ENCODE measurements around the gene PAK6. TPM values are rescaled to one million over a fixed set of nuclear protein-coding genes. Genes with fewer than 3 reads are reported as not detected.

Gene PAK6
- total and polyA plus RNA-seq, 2 donors, result 0.38 to 1.3 TPM

GRCh38 chr15:40306908-40307307, 68.0 kb downstream of the PAK6 start:
- Histone ChIP-seq H3K27me3 (ENCODE audit: control insufficient read depth in 2 of 2, insufficient read depth in 1 of 2, low read length in 1 of 2) (peaks cover 0 to 7% of the 10 kb centered on the region in 2 donors), H3K4me1 (ENCODE audit: control insufficient read depth in 2 of 2, insufficient read depth in 2 of 2, low read length in 2 of 2) (peaks cover 6 to 49% of the 10 kb centered on the region in 2 donors), H3K4me3 (ENCODE audit: low read length in 2 of 2) (peak overlapping the region; percentile 52 to 72), H3K9me3 (ENCODE audit: control insufficient read depth in 2 of 2, insufficient read depth in 1 of 2, low read length in 1 of 2) (no peaks in the 10 kb centered on the region), H3K36me3 (ENCODE audit: control insufficient read depth in 2 of 2, insufficient read depth in 2 of 2, low read length in 1 of 2) (peaks cover 10 to 12% of the 10 kb centered on the region in 2 donors), H3K27ac (ENCODE audit: low read depth in 1 of 2, low read length in 1 of 2) (peak overlapping the region; percentile 86 to 96)
- peak in 1 of 9 donors; percentile 56 for DNase-seq (ENCODE audit: low read depth in 6 of 9, low spot score in 9 of 9)
- 22% methylated on average over 7 of the region's 7 CpGs for WGBS

- DNase-seq (ENCODE audit: low read depth in 6 of 9, low spot score in 9 of 9), result peak; percentile 42 to 88 (median 67)
- Histone ChIP-seq H3K4me3 (ENCODE audit: low read length in 2 of 2) (peak within 1 kb of the TSS; percentile 52 to 72), H3K36me3 (ENCODE audit: control insufficient read depth in 2 of 2, insufficient read depth in 2 of 2, low read length in 1 of 2) (peaks cover 2 to 5% of the 10 kb centered on the region in 2 donors)
Measured at GRCh38 chr15:40307421-40308211, 68.8 kb downstream of the PAK6 start, which contains the start of gene PLCB2. PLCB2 (minus strand) TSS chr15:40307935; CDS start chr15:40307672, 263 bp downstream.

GRCh38 chr15:40309344-40309862, 70.5 kb downstream of the PAK6 start:
- Histone ChIP-seq H3K36me3 (ENCODE audit: control insufficient read depth in 2 of 2, insufficient read depth in 2 of 2, low read length in 1 of 2) (no peaks in the 10 kb centered on the region), H3K4me3 (ENCODE audit: low read length in 2 of 2) (no peak overlapping the region), H3K27ac (ENCODE audit: low read depth in 1 of 2, low read length in 1 of 2) (no peak overlapping the region), H3K27me3 (ENCODE audit: control insufficient read depth in 2 of 2, insufficient read depth in 1 of 2, low read length in 1 of 2) (peaks cover 0 to 7% of the 10 kb centered on the region in 2 donors), H3K4me1 (ENCODE audit: control insufficient read depth in 2 of 2, insufficient read depth in 2 of 2, low read length in 2 of 2) (peaks cover 13 to 59% of the 10 kb centered on the region in 2 donors), H3K9me3 (ENCODE audit: control insufficient read depth in 2 of 2, insufficient read depth in 1 of 2, low read length in 1 of 2) (no peaks in the 10 kb centered on the region)
- 86% methylated on average over 8 of the region's 8 CpGs for WGBS
- no peak for DNase-seq (ENCODE audit: low read depth in 6 of 9, low spot score in 9 of 9)

More at GRCh38 chr15:40307421-40308211, 68.8 kb downstream of the PAK6 start, which contains the start of gene PLCB2:
- Histone ChIP-seq H3K4me1 (ENCODE audit: control insufficient read depth in 2 of 2, insufficient read depth in 2 of 2, low read length in 2 of 2) (peaks cover 6 to 49% of the 10 kb centered on the region in 2 donors), H3K27ac (ENCODE audit: low read depth in 1 of 2, low read length in 1 of 2) (peak within 1 kb of the TSS; percentile 94 to 96), H3K27me3 (ENCODE audit: control insufficient read depth in 2 of 2, insufficient read depth in 1 of 2, low read length in 1 of 2) (peaks cover 0 to 7% of the 10 kb centered on the region in 2 donors), H3K9me3 (ENCODE audit: control insufficient read depth in 2 of 2, insufficient read depth in 1 of 2, low read length in 1 of 2) (no peaks in the 10 kb centered on the region)
- 6% methylated on average over 15 of the region's 15 CpGs for WGBS

- WGBS, result 35% methylated on average over 4 of the region's 4 CpGs
- Histone ChIP-seq H3K27me3 (ENCODE audit: control insufficient read depth in 2 of 2, insufficient read depth in 1 of 2, low read length in 1 of 2) (peaks cover 0 to 7% of the 10 kb centered on the region in 2 donors), H3K4me3 (ENCODE audit: low read length in 2 of 2) (no peak overlapping the region), H3K36me3 (ENCODE audit: control insufficient read depth in 2 of 2, insufficient read depth in 2 of 2, low read length in 1 of 2) (no peaks in the 10 kb centered on the region), H3K27ac (ENCODE audit: low read depth in 1 of 2, low read length in 1 of 2) (no peak overlapping the region), H3K9me3 (ENCODE audit: control insufficient read depth in 2 of 2, insufficient read depth in 1 of 2, low read length in 1 of 2) (no peaks in the 10 kb centered on the region), H3K4me1 (ENCODE audit: control insufficient read depth in 2 of 2, insufficient read depth in 2 of 2, low read length in 2 of 2) (peaks cover 13 to 58% of the 10 kb centered on the region in 2 donors)
- DNase-seq (ENCODE audit: low read depth in 6 of 9, low spot score in 9 of 9), result peak in 3 of 9 donors; percentile 49 to 73 (median 64)
Measured at GRCh38 chr15:40310001-40310959, 71.4 kb downstream of the PAK6 start.

GRCh38 chr15:40310993-40311392, 72.1 kb downstream of the PAK6 start:
- no peaks in the 10 kb centered on the region for H3K9me3 ChIP-seq (ENCODE audit: control insufficient read depth in 2 of 2, insufficient read depth in 1 of 2, low read length in 1 of 2)
- no peak overlapping the region for H3K27ac ChIP-seq (ENCODE audit: low read depth in 1 of 2, low read length in 1 of 2)
- H3K27me3 ChIP-seq (ENCODE audit: control insufficient read depth in 2 of 2, insufficient read depth in 1 of 2, low read length in 1 of 2), result peaks cover 0 to 7% of the 10 kb centered on the region in 2 donors
- WGBS, result 88% methylated on average over 3 of the region's 3 CpGs
- DNase-seq (ENCODE audit: low read depth in 6 of 9, low spot score in 9 of 9), result no peak
- peaks cover 13 to 52% of the 10 kb centered on the region in 2 donors for H3K4me1 ChIP-seq (ENCODE audit: control insufficient read depth in 2 of 2, insufficient read depth in 2 of 2, low read length in 2 of 2)
- no peaks in the 10 kb centered on the region for H3K36me3 ChIP-seq (ENCODE audit: control insufficient read depth in 2 of 2, insufficient read depth in 2 of 2, low read length in 1 of 2)
- H3K4me3 ChIP-seq (ENCODE audit: low read length in 2 of 2), result no peak overlapping the region

- H3K9me3 ChIP-seq (ENCODE audit: control insufficient read depth in 2 of 2, insufficient read depth in 1 of 2, low read length in 1 of 2), result no peaks in the 10 kb centered on the region
- no peaks in the 10 kb centered on the region for H3K36me3 ChIP-seq (ENCODE audit: control insufficient read depth in 2 of 2, insufficient read depth in 2 of 2, low read length in 1 of 2)
- 97% methylated on average over 10 of the region's 10 CpGs for WGBS
- peaks cover 13 to 36% of the 10 kb centered on the region in 2 donors for H3K4me1 ChIP-seq (ENCODE audit: control insufficient read depth in 2 of 2, insufficient read depth in 2 of 2, low read length in 2 of 2)
- H3K27ac ChIP-seq (ENCODE audit: low read depth in 1 of 2, low read length in 1 of 2), result no peak overlapping the region
- peaks cover 0 to 7% of the 10 kb centered on the region in 2 donors for H3K27me3 ChIP-seq (ENCODE audit: control insufficient read depth in 2 of 2, insufficient read depth in 1 of 2, low read length in 1 of 2)
- H3K4me3 ChIP-seq (ENCODE audit: low read length in 2 of 2), result no peak overlapping the region
- DNase-seq (ENCODE audit: low read depth in 6 of 9, low spot score in 9 of 9), result no peak
Measured at GRCh38 chr15:40312370-40313158, 73.7 kb downstream of the PAK6 start.

- Histone ChIP-seq H3K27me3 (ENCODE audit: control insufficient read depth in 2 of 2, insufficient read depth in 1 of 2, low read length in 1 of 2) (peaks cover 0 to 7% of the 10 kb centered on the region in 2 donors), H3K9me3 (ENCODE audit: control insufficient read depth in 2 of 2, insufficient read depth in 1 of 2, low read length in 1 of 2) (no peaks in the 10 kb centered on the region), H3K4me1 (ENCODE audit: control insufficient read depth in 2 of 2, insufficient read depth in 2 of 2, low read length in 2 of 2) (peaks cover 10 to 25% of the 10 kb centered on the region in 2 donors), H3K27ac (ENCODE audit: low read depth in 1 of 2, low read length in 1 of 2) (no peak overlapping the region), H3K36me3 (ENCODE audit: control insufficient read depth in 2 of 2, insufficient read depth in 2 of 2, low read length in 1 of 2) (no peaks in the 10 kb centered on the region), H3K4me3 (ENCODE audit: low read length in 2 of 2) (no peak overlapping the region)
- peak in 1 of 9 donors; percentile 51 for DNase-seq (ENCODE audit: low read depth in 6 of 9, low spot score in 9 of 9)
- WGBS, result 33% methylated on average over 10 of the region's 10 CpGs
Measured at GRCh38 chr15:40313531-40314398, 74.9 kb downstream of the PAK6 start.

All from thymus (tissue), 11 donors.